A549 (cell line): ENCODE data around the gene GMEB2. TPM values are rescaled to one million over a fixed set of nuclear protein-coding genes. Genes with fewer than 3 reads are reported as not detected.

Source experiments
- ATAC-seq, 2 experiments: fragments of 200-7000 bp in 1 of 2; fragments of >200 bp in 1 of 2; cut with Nextera tagmentation in 1 of 2; cut with Tn5 transposase in 1 of 2; 3 replicates each; pipeline versions ENCODE4 v1.8.0 to v1.9.1; 2018 to 2020; ENCODE audit warnings: mild to moderate bottlenecking in 1 of 2, moderate library complexity in 1 of 2
- CTCF ChIA-PET: fragments of 300-600 bp; sonication (Branson Sonifier 250); formaldehyde crosslinking; extraction: SDS; loops from one replicate; lab custom pipeline; 2021; ENCODE audit warnings: antibody characterized with exemption, inconsistent platforms; lab: Yijun Ruan, JAX
- POLR2A ChIA-PET: fragments of 350-600 bp; formaldehyde crosslinking; extraction: SDS; loops from one replicate; lab custom pipeline; 2021; ENCODE audit warnings: antibody characterized with exemption, inconsistent platforms; lab: Yijun Ruan, JAX
- DNase-seq, 2 experiments: peaks; one replicate each; pipeline versions ENCODE4 v3.0.0 to v3.0.0-alpha.2; 2011 to 2016; ENCODE audit warnings: low read depth in 1 of 2, low spot score in 1 of 2
- FAIRE-seq: peaks from 2 replicates; lab custom pipeline; 2011; peaks lifted over from hg19 to GRCh38; lab: Jason Lieb, UNC
- H3K27ac ChIP-seq, 2 experiments: fragments of >200 bp; sonication (Bioruptor Twin); formaldehyde crosslinking; 3 replicates each; pipeline ENCODE4 v1.5.1; 2016 to 2017
- H3K4me1 ChIP-seq: fragments of >200 bp; sonication (Bioruptor Twin); formaldehyde crosslinking; 3 replicates; pipeline ENCODE4 v1.6.1; 2016
- H3K4me2 ChIP-seq: fragments of >200 bp; sonication (Bioruptor Twin); formaldehyde crosslinking; 3 replicates; pipeline ENCODE4 v1.6.1; 2016
- H3K4me3 ChIP-seq: fragments of >200 bp; sonication (Bioruptor Twin); formaldehyde crosslinking; 3 replicates; pipeline ENCODE4 v1.5.1; 2016
- H3K9me3 ChIP-seq: fragments of >200 bp; sonication (Bioruptor Twin); formaldehyde crosslinking; 3 replicates; pipeline ENCODE4 v1.6.1; 2016
- BCL3 ChIP-seq: fragments of >200 bp; sonication (Bioruptor Twin); formaldehyde crosslinking; IDR thresholded peaks from 3 replicates; pipeline ENCODE4 v1.6.1; 2016
- BHLHE40 ChIP-seq: IDR thresholded peaks from 2 replicates; pipeline ENCODE4 v1.6.1; 2012; ENCODE audit warnings: low read depth, low read length, inconsistent platforms
- CEBPB ChIP-seq, 2 experiments: fragments of >200 bp in 1 of 2; sonication (Bioruptor Twin) in 1 of 2; formaldehyde crosslinking in 1 of 2; IDR thresholded peaks; 2 replicates each; pipeline ENCODE4 v1.6.1; 2012 to 2016
- EHF ChIP-seq: fragments of 250-450 bp; sonication (Bioruptor Pico); IDR thresholded peaks from 2 replicates; pipeline ENCODE4 v1.5.0; 2020; ENCODE audit warnings: mild to moderate bottlenecking
- EP300 ChIP-seq, 2 experiments: fragments of >200 bp; sonication (Bioruptor Twin); formaldehyde crosslinking; IDR thresholded peaks; 2 replicates in 1 of 2; 3 replicates in 1 of 2; pipeline ENCODE4 v1.6.1; 2016 to 2017
- ESRRA ChIP-seq: fragments of 150-350 bp; IDR thresholded peaks from 2 replicates; pipeline ENCODE4 v1.6.1; 2014; ENCODE audit warnings: mild to moderate bottlenecking, low read length, borderline replicate concordance
- FOSL2 ChIP-seq, 2 experiments: fragments of 450-650 bp in 1 of 2; fragments of >200 bp in 1 of 2; sonication (Bioruptor Twin) in 1 of 2; formaldehyde crosslinking; IDR thresholded peaks; 2 replicates each; pipeline versions ENCODE4 v1.5.0 to v1.6.1; 2016 to 2020; ENCODE audit warnings: mild to moderate bottlenecking in 1 of 2, moderate library complexity in 1 of 2
- FOXS1 ChIP-seq: fragments of 250-450 bp; sonication (Bioruptor Pico); IDR thresholded peaks from 2 replicates; pipeline ENCODE4 v1.5.0; 2020; ENCODE audit warnings: mild to moderate bottlenecking, moderate library complexity
- HMGXB4 ChIP-seq: fragments of 250-450 bp; sonication (Bioruptor Pico); IDR thresholded peaks from 2 replicates; pipeline ENCODE4 v1.5.0; 2021; ENCODE audit warnings: mild to moderate bottlenecking, moderate library complexity, borderline replicate concordance
- KDM1A ChIP-seq: fragments of 200-600 bp; sonication (generic); IDR thresholded peaks from 2 replicates; pipeline ENCODE4 v1.6.1; 2016; ENCODE audit warnings: low read depth, mild to moderate bottlenecking
- MAZ ChIP-seq: fragments of 150-350 bp; IDR thresholded peaks from 2 replicates; pipeline ENCODE4 v1.6.1; 2014; ENCODE audit warnings: antibody characterized with exemption, low read depth, low read length, borderline replicate concordance
- MYC ChIP-seq: IDR thresholded peaks from 2 replicates; pipeline ENCODE4 v1.6.1; 2012; ENCODE audit warnings: mild to moderate bottlenecking, inconsistent platforms, low read length, improper control_type of control experiment, borderline replicate concordance
- NPAS2 ChIP-seq: fragments of 250-450 bp; sonication (Bioruptor Pico); IDR thresholded peaks from 2 replicates; pipeline ENCODE4 v1.8.0; 2022; ENCODE audit warnings: mild to moderate bottlenecking, moderate library complexity, borderline replicate concordance
- PBX3 ChIP-seq: IDR thresholded peaks from 2 replicates; pipeline ENCODE4 v1.6.1; 2012
- PHF8 ChIP-seq: fragments of 200-600 bp; sonication (generic); IDR thresholded peaks from 2 replicates; pipeline ENCODE4 v1.6.1; 2016; ENCODE audit warnings: low read depth, mild to moderate bottlenecking, antibody characterized with exemption, moderate library complexity, borderline replicate concordance
- POLR2A ChIP-seq: IDR thresholded peaks from 2 replicates; pipeline ENCODE4 v1.6.1; 2012; ENCODE audit warnings: mild to moderate bottlenecking, low read length
- POLR2AphosphoS2 ChIP-seq: conservative IDR thresholded peaks from 2 replicates; pipeline ENCODE4 v1.6.1; 2012; ENCODE audit warnings: low read length, improper control_type of control experiment, inconsistent platforms
- RCOR1 ChIP-seq: fragments of 150-350 bp; IDR thresholded peaks from 2 replicates; pipeline ENCODE4 v1.6.1; 2014; ENCODE audit warnings: antibody characterized with exemption, low read length, low read depth
- RNF2 ChIP-seq: fragments of 200-600 bp; sonication (generic); IDR thresholded peaks from 2 replicates; pipeline ENCODE4 v1.6.1; 2016; ENCODE audit warnings: low read depth, mild to moderate bottlenecking, antibody characterized with exemption, moderate library complexity, borderline replicate concordance
- USF2 ChIP-seq: fragments of 450-650 bp; IDR thresholded peaks from 2 replicates; pipeline ENCODE4 v1.6.1; 2014; ENCODE audit warnings: antibody characterized with exemption
- ZC3H11A ChIP-seq: fragments of 450-650 bp; IDR thresholded peaks from 2 replicates; pipeline ENCODE4 v1.6.1; 2014; ENCODE audit warnings: antibody characterized with exemption, mild to moderate bottlenecking
- ZSCAN20 ChIP-seq: fragments of 250-450 bp; sonication (Bioruptor Pico); IDR thresholded peaks from 2 replicates; pipeline ENCODE4 v1.8.0; 2022; ENCODE audit warnings: mild to moderate bottlenecking, moderate library complexity
- WGBS: methylation state at CpG from one replicate; pipeline ENCODE4 v1.1.6; 2017; ENCODE audit errors: missing lambda C conversion rate; 5-methylcytosine and 5-hydroxymethylcytosine counted together
- polyA plus RNA-seq, 4 experiments: library from polyadenylated mRNA; depleted of rRNA in 3 of 4; stranded (reverse); fragments of >200 nt; fragmentation: RNase III in 1 of 4; extraction: RNeasy Plus Mini Kit Qiagen cat#74134 plus additional on column Dnase treatment in 1 of 4; gene quantifications; 2 replicates in 3 of 4; 3 replicates in 1 of 4; pipeline ENCODE4 v1.2.3, GENCODE V29; 2011 to 2017
- TF ChIP-seq, protein P1 (sequence below): fragments of 150-350 bp; IDR thresholded peaks from 2 replicates; pipeline ENCODE4 v1.6.1; 2014; ENCODE audit warnings: low read depth, mild to moderate bottlenecking, low read length
- TF ChIP-seq, protein P2 (sequence below): fragments of >200 bp; sonication (Bioruptor Twin); formaldehyde crosslinking; IDR thresholded peaks from 3 replicates; pipeline ENCODE4 v1.5.1; 2016

Gene GMEB2
- polyA plus RNA-seq, 2 of the 4 experiments (the other 2 are of a cell fraction): 6.5 to 6.8 TPM

DNA sequence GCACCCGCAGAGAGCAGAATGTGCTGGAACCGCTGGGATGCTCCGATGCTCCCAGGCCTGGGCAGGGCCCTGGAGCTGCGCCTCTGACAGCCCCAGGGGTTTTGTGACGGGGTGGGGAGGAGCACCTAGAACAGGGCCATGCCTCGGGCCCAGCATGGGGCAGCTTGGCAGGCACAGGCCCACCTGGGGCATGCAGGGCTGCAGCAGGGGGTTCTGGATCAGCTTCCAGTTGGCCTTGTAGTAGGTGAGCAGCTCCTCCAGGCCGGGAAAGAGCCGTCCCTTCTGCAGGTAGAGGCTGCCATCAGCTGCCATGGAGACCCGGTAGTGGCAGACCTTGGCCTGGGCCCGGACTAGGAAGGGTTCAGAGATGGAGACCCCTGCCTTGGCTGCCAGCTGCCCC is 83.8 kb downstream of the GMEB2 start:
- FAIRE-seq (no peak), ATAC-seq (no peak), DNase-seq (no peak)
- Histone ChIP-seq H3K4me1 (peaks cover 19% of the 10 kb centered on the region), H3K27ac (no peak overlapping the region), H3K4me2 (no peak overlapping the region), H3K9me3 (no peaks in the 10 kb centered on the region), H3K4me3 (no peak overlapping the region)
- ChIA-PET POLR2A (interaction anchor here (0.6 kb wide), 1 partner anchor 407 kb away, joined by 5 read pairs; no protein-coding TSS in a partner anchor), CTCF (no interaction called here)
- 85% methylated on average over 5 of the region's 10 CpGs for WGBS
- TF ChIP-seq RCOR1 (no peak), MYC (no peak), RNF2 (no peak), ZC3H11A (no peak), NPAS2 (CRISPR knock-in tag) (no peak), POLR2AphosphoS2 (no peak), CEBPB (IDR thresholded peaks at IDR 0.05) (no peak), EP300 (IDR thresholded peaks at IDR 0.05) (no peak), HMGXB4 (no peak), PHF8 (no peak), MAZ (no peak), ZSCAN20 (CRISPR knock-in tag) (no peak), PBX3 (no peak), POLR2A (no peak), BHLHE40 (no peak)
- TF ChIP-seq, protein P1, sequence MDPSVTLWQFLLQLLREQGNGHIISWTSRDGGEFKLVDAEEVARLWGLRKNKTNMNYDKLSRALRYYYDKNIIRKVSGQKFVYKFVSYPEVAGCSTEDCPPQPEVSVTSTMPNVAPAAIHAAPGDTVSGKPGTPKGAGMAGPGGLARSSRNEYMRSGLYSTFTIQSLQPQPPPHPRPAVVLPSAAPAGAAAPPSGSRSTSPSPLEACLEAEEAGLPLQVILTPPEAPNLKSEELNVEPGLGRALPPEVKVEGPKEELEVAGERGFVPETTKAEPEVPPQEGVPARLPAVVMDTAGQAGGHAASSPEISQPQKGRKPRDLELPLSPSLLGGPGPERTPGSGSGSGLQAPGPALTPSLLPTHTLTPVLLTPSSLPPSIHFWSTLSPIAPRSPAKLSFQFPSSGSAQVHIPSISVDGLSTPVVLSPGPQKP: no peak

DNA sequence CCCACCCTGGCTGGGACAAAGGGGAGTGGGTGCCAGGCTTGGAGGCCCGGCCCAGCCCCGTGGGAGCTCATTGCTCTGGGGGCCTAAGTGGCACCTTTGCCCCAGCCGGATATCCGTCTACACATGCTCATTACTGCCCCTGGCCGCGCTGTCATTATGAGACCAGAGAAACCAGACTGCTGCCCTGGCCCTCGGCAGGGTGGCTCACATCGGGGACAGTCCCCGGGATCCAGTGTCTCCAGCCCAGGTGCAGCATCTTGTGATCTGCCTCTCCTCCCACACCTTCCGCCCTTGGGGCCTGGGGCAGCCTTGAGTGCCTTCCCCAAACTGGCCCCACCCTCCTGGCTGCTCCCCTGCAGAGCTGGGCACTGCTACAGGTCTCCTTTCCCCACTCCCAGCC is 84.2 kb downstream of the GMEB2 start:
- no peak overlapping the region for H3K27ac ChIP-seq
- 80% methylated on average over 8 of the region's 10 CpGs for WGBS
- no peaks in the 10 kb centered on the region for H3K9me3 ChIP-seq
- CTCF ChIA-PET: interaction anchor here (2.0 kb wide), 1 partner anchor 431 kb away, joined by 7 read pairs; no protein-coding TSS in a partner anchor
- TF ChIP-seq NPAS2 (CRISPR knock-in tag): no peak
- TF ChIP-seq, protein P2, sequence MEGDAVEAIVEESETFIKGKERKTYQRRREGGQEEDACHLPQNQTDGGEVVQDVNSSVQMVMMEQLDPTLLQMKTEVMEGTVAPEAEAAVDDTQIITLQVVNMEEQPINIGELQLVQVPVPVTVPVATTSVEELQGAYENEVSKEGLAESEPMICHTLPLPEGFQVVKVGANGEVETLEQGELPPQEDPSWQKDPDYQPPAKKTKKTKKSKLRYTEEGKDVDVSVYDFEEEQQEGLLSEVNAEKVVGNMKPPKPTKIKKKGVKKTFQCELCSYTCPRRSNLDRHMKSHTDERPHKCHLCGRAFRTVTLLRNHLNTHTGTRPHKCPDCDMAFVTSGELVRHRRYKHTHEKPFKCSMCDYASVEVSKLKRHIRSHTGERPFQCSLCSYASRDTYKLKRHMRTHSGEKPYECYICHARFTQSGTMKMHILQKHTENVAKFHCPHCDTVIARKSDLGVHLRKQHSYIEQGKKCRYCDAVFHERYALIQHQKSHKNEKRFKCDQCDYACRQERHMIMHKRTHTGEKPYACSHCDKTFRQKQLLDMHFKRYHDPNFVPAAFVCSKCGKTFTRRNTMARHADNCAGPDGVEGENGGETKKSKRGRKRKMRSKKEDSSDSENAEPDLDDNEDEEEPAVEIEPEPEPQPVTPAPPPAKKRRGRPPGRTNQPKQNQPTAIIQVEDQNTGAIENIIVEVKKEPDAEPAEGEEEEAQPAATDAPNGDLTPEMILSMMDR: no peak
- no peak for TF ChIP-seq ZC3H11A
- TF ChIP-seq KDM1A: no peak
- TF ChIP-seq USF2: no peak
- no peak for TF ChIP-seq BCL3
- TF ChIP-seq FOSL2 (IDR thresholded peaks at IDR 0.05): no peak
- no peak for TF ChIP-seq FOSL2 (CRISPR knock-in tag; IDR thresholded peaks at IDR 0.05)
- no peak for TF ChIP-seq FOXS1 (CRISPR knock-in tag)
- TF ChIP-seq EHF (CRISPR knock-in tag): no peak
- no peak for TF ChIP-seq ESRRA
- FAIRE-seq: no peak
- peaks cover 19% of the 10 kb centered on the region for H3K4me1 ChIP-seq
- no peak overlapping the region for H3K4me2 ChIP-seq
- no peak for DNase-seq
- no peak overlapping the region for H3K4me3 ChIP-seq
- ATAC-seq: no peak
- POLR2A ChIA-PET: interaction anchor here (1.0 kb wide), 1 partner anchor 438 kb away, joined by 4 read pairs; the partner anchor contains the start of gene PRPF6
